H1 (cell line): ENCODE data around the gene CABLES2. TPM values are rescaled to one million over a fixed set of nuclear protein-coding genes. Genes with fewer than 3 reads are reported as not detected.

Source experiments
- CTCF ChIA-PET: fragments of 300-600 bp; sonication (Branson Sonifier 250); formaldehyde crosslinking; loops from one replicate; lab custom pipeline; 2021; ENCODE audit not compliant: partially characterized antibody; lab: Charles Lee
- POLR2A ChIA-PET: fragments of 300-600 bp; sonication (Branson Sonifier 250); formaldehyde crosslinking; loops from one replicate; lab custom pipeline; 2021; ENCODE audit warnings: inconsistent platforms; ENCODE audit not compliant: partially characterized antibody; lab: Charles Lee
- DNase-seq, 2 experiments: peaks; one replicate each; pipeline versions ENCODE4 v3.0.0 to v3.0.0-alpha.2; 2010 to 2022; ENCODE audit warnings: low spot score in 2 of 2, low read depth in 1 of 2, mixed read lengths in 1 of 2
- FAIRE-seq: peaks from 2 replicates; lab custom pipeline; 2011; peaks lifted over from hg19 to GRCh38; lab: Jason Lieb, UNC
- H2AFZ ChIP-seq: 2 replicates; pipeline ENCODE4 v1.8.1; 2012; ENCODE audit warnings: low read length, inconsistent platforms
- H2AK5ac ChIP-seq: 2 replicates; pipeline ENCODE4 v1.6.1; 2013; ENCODE audit warnings: low read depth, low read length
- H2BK120ac ChIP-seq: replicated peaks from 2 replicates; pipeline ENCODE3; 2013; ENCODE audit warnings: low read depth, low read length, inconsistent platforms
- H2BK12ac ChIP-seq: 2 replicates; pipeline ENCODE4 v1.6.1; 2013; ENCODE audit warnings: low read depth, low read length
- H2BK15ac ChIP-seq: 2 replicates; pipeline ENCODE4 v1.6.1; 2013; ENCODE audit warnings: low read length
- H2BK20ac ChIP-seq: 2 replicates; pipeline ENCODE4 v1.6.1; 2013; ENCODE audit warnings: low read length
- H2BK5ac ChIP-seq: 2 replicates; pipeline ENCODE4 v1.6.1; 2013; ENCODE audit warnings: low read depth, low read length
- H3K14ac ChIP-seq: 2 replicates; pipeline ENCODE4 v1.6.1; 2013; ENCODE audit warnings: inconsistent platforms; ENCODE audit not compliant: insufficient read length
- H3K18ac ChIP-seq: 2 replicates; pipeline ENCODE4 v1.6.1; 2013; ENCODE audit warnings: low read length; ENCODE audit errors: extremely low read depth
- H3K23ac ChIP-seq: 2 replicates; pipeline ENCODE4 v1.6.1; 2013; ENCODE audit warnings: inconsistent platforms; ENCODE audit not compliant: insufficient read length
- H3K23me2 ChIP-seq: 2 replicates; pipeline ENCODE4 v1.6.1; 2013; ENCODE audit warnings: low read depth, low read length
- H3K27ac ChIP-seq: 2 replicates; pipeline ENCODE4 v1.6.1; 2011; ENCODE audit warnings: low read depth, low read length, inconsistent platforms
- H3K27me3 ChIP-seq, 4 experiments: replicated peaks in 1 of 4; 1 replicate in 1 of 4; 2 replicates in 3 of 4; pipeline versions ENCODE4 v1.6.1 to v1.8.1; 2011 to 2013; ENCODE audit warnings: low read length in 3 of 4, mild to moderate bottlenecking in 3 of 4, inconsistent platforms in 2 of 4, mixed read lengths in 2 of 4, moderate library complexity in 1 of 4; ENCODE audit not compliant: control insufficient read depth in 3 of 4, insufficient read depth in 3 of 4; ENCODE audit errors: extremely low read depth in 1 of 4
- H3K36me3 ChIP-seq, 4 experiments: 2 replicates each; pipeline versions ENCODE4 v1.6.1 to v1.8.1; 2011 to 2013; ENCODE audit warnings: mild to moderate bottlenecking in 4 of 4, low read length in 3 of 4, moderate library complexity in 2 of 4, control low read depth in 1 of 4, inconsistent platforms in 1 of 4; ENCODE audit not compliant: insufficient read depth in 4 of 4, control insufficient read depth in 2 of 4
- H3K4ac ChIP-seq: replicated peaks from 2 replicates; pipeline ENCODE3; 2013; ENCODE audit warnings: low read length, low read depth, mixed read lengths, inconsistent platforms; ENCODE audit not compliant: insufficient read length
- H3K4me1 ChIP-seq, 4 experiments: replicated peaks in 1 of 4; 1 replicate in 1 of 4; 2 replicates in 3 of 4; pipeline versions ENCODE4 v1.6.1 to v1.8.1; 2011 to 2013; ENCODE audit warnings: low read length in 3 of 4, inconsistent platforms in 2 of 4, mixed read lengths in 1 of 4; ENCODE audit not compliant: insufficient read depth in 4 of 4, control insufficient read depth in 3 of 4
- H3K4me2 ChIP-seq, 2 experiments: 2 replicates each; pipeline versions ENCODE4 v1.6.1 to v1.8.1; 2011 to 2013; ENCODE audit warnings: low read depth in 2 of 2, low read length in 2 of 2, control low read depth in 1 of 2, inconsistent platforms in 1 of 2, mild to moderate bottlenecking in 1 of 2; ENCODE audit not compliant: insufficient read depth in 1 of 2
- H3K4me3 ChIP-seq, 4 experiments: fragments of 200-600, 300-600 bp in 1 of 4; sonication (generic), shearing (Covaris generic), sonication (Bioruptor Twin) in 1 of 4; 2 replicates each; pipeline versions ENCODE4 v1.5.1 to v1.8.1; 2011 to 2016; ENCODE audit warnings: low read length in 4 of 4, low read depth in 3 of 4, control low read depth in 2 of 4, inconsistent platforms in 2 of 4, mild to moderate bottlenecking in 2 of 4, mixed read lengths in 1 of 4, moderate library complexity in 1 of 4; ENCODE audit not compliant: insufficient read depth in 2 of 4; ENCODE audit errors: extremely low read depth in 1 of 4
- H3K56ac ChIP-seq: replicated peaks from 2 replicates; pipeline ENCODE3; 2013; ENCODE audit warnings: low read depth, mild to moderate bottlenecking, mixed read lengths, low read length, inconsistent platforms; ENCODE audit not compliant: insufficient read length
- H3K79me1 ChIP-seq: 2 replicates; pipeline ENCODE4 v1.6.1; 2013; ENCODE audit warnings: low read depth, low read length, control low read depth
- H3K79me2 ChIP-seq, 2 experiments: 2 replicates each; pipeline versions ENCODE4 v1.6.1 to v1.8.1; 2012 to 2013; ENCODE audit warnings: low read length in 2 of 2, mild to moderate bottlenecking in 2 of 2, inconsistent platforms in 1 of 2; ENCODE audit not compliant: insufficient read depth in 2 of 2, control insufficient read depth in 1 of 2
- H3K9ac ChIP-seq, 4 experiments: replicated peaks in 1 of 4; 1 replicate in 1 of 4; 2 replicates in 3 of 4; pipeline versions ENCODE4 v1.6.1 to v1.8.1; 2011 to 2013; ENCODE audit warnings: low read depth in 3 of 4, low read length in 3 of 4, control low read depth in 2 of 4, mild to moderate bottlenecking in 2 of 4, moderate library complexity in 2 of 4, inconsistent platforms in 1 of 4; ENCODE audit errors: extremely low read depth in 1 of 4
- H3K9me3 ChIP-seq, 2 experiments: 2 replicates each; pipeline versions ENCODE4 v1.6.1 to v1.8.1; 2012 to 2013; ENCODE audit warnings: mild to moderate bottlenecking in 2 of 2, moderate library complexity in 2 of 2, control low read depth in 1 of 2, inconsistent platforms in 1 of 2, low read depth in 1 of 2, low read length in 1 of 2, mixed read lengths in 1 of 2; ENCODE audit not compliant: insufficient read depth in 2 of 2
- H4K20me1 ChIP-seq, 2 experiments: replicated peaks in 1 of 2; 2 replicates each; pipeline versions ENCODE3 to v1.8.1; 2011 to 2013; ENCODE audit warnings: inconsistent platforms in 2 of 2, low read length in 2 of 2, mild to moderate bottlenecking in 1 of 2; ENCODE audit not compliant: insufficient read depth in 2 of 2, control insufficient read depth in 1 of 2
- H4K5ac ChIP-seq: 2 replicates; pipeline ENCODE4 v1.6.1; 2013; ENCODE audit warnings: low read length, low read depth, mixed read lengths, inconsistent platforms; ENCODE audit not compliant: insufficient read length
- H4K8ac ChIP-seq: 2 replicates; pipeline ENCODE4 v1.8.0; 2013; ENCODE audit warnings: mild to moderate bottlenecking, moderate library complexity, low read length, inconsistent platforms; ENCODE audit not compliant: insufficient read depth; ENCODE audit errors: extremely low read depth
- H4K91ac ChIP-seq: replicated peaks from 2 replicates; pipeline ENCODE3; 2013; ENCODE audit warnings: low read length, mixed read lengths, inconsistent platforms; ENCODE audit not compliant: insufficient read length
- BACH1 ChIP-seq: IDR thresholded peaks from 2 replicates; pipeline ENCODE4 v1.6.1; 2012; ENCODE audit warnings: low read length, improper control_type of control experiment
- CBX8 ChIP-seq: fragments of 300-800, 300-1000 bp; sonication (generic); IDR thresholded peaks from 2 replicates; pipeline ENCODE4 v1.7.1; 2016; ENCODE audit warnings: low read depth, low read length, borderline replicate concordance
- CEBPB ChIP-seq: IDR thresholded peaks from 2 replicates; pipeline ENCODE4 v1.6.1; 2012; ENCODE audit warnings: low read depth, low read length
- CHD1 ChIP-seq: IDR thresholded peaks from 2 replicates; pipeline ENCODE4 v1.6.1; 2012; ENCODE audit warnings: low read depth, low read length, improper control_type of control experiment
- CREB1 ChIP-seq: IDR thresholded peaks from 2 replicates; pipeline ENCODE4 v1.6.1; 2012; ENCODE audit warnings: inconsistent platforms
- FOSL1 ChIP-seq: IDR thresholded peaks from 2 replicates; pipeline ENCODE4 v1.6.1; 2011; ENCODE audit warnings: mild to moderate bottlenecking, low read depth, low read length, moderate library complexity; ENCODE audit not compliant: insufficient read depth
- GABPA ChIP-seq: IDR thresholded peaks from 2 replicates; pipeline ENCODE4 v1.6.1; 2011; ENCODE audit warnings: mild to moderate bottlenecking, low read length, moderate library complexity, borderline replicate concordance; ENCODE audit not compliant: insufficient read depth
- NRF1 ChIP-seq: IDR thresholded peaks from 2 replicates; pipeline ENCODE4 v1.6.1; 2011; ENCODE audit warnings: mild to moderate bottlenecking, low read depth, low read length, improper control_type of control experiment
- POU5F1 ChIP-seq: IDR thresholded peaks from 2 replicates; pipeline ENCODE4 v1.6.1; 2011; ENCODE audit warnings: low read depth, mild to moderate bottlenecking, low read length, moderate library complexity
- RAD21 ChIP-seq, 2 experiments: IDR thresholded peaks in 1 of 2; conservative IDR thresholded peaks in 1 of 2; 2 replicates each; pipeline ENCODE4 v1.6.1; 2011; ENCODE audit warnings: low read depth in 2 of 2, low read length in 2 of 2, improper control_type of control experiment in 1 of 2, inconsistent platforms in 1 of 2, mild to moderate bottlenecking in 1 of 2, moderate library complexity in 1 of 2
- RFX5 ChIP-seq: IDR thresholded peaks from 2 replicates; pipeline ENCODE4 v1.6.1; 2011; ENCODE audit warnings: low read depth, low read length, improper control_type of control experiment, borderline replicate concordance
- TCF12 ChIP-seq: IDR thresholded peaks from 2 replicates; pipeline ENCODE4 v1.6.1; 2011; ENCODE audit warnings: low read depth, mild to moderate bottlenecking, low read length
- WGBS, 2 experiments: shearing (Covaris generic) in 1 of 2; methylation state at CpG; one replicate each; pipeline versions ENCODE4 v1.1.6 to v1.1.7; 2013 to 2015; ENCODE audit warnings: low lambda C conversion rate in 2 of 2, mixed read lengths in 2 of 2, inconsistent platforms in 1 of 2, low coverage in 1 of 2, missing lambda C conversion rate in 1 of 2; ENCODE audit not compliant: insufficient replicate concordance in 2 of 2, insufficient coverage in 1 of 2, insufficient read length in 1 of 2; ENCODE audit errors: extremely low coverage in 1 of 2, missing lambda C conversion rate in 1 of 2; 5-methylcytosine and 5-hydroxymethylcytosine counted together
- polyA plus RNA-seq, 7 experiments: library from polyadenylated mRNA; depleted of rRNA in 3 of 7; stranded (reverse) in 5 of 7; unstranded in 2 of 7; fragments of >200 nt in 5 of 7; fragments of 200-250 nt in 2 of 7; gene quantifications; 1 replicate in 5 of 7; 2 replicates in 1 of 7; 4 replicates in 1 of 7; pipeline versions ENCODE4 v1.2.1 to v1.2.3, GENCODE V29; 2011 to 2013; ENCODE audit warnings: missing spikeins in 2 of 7, mixed read lengths in 2 of 7
- total RNA-seq: library from RNA; stranded (reverse); fragmentation: NEBNext Ultra II Directional; extraction: Animal tissue kit (Norgen Biotek cat#: 25700); gene quantifications from 2 replicates; pipeline ENCODE4 v1.2.1, GENCODE V29; 2021

Gene CABLES2
- total and polyA plus RNA-seq, 2 of the 8 experiments (the other 6 are each of a cell fraction or from before 2014, with no cell fraction given), result 8.0 to 8.8 TPM

DNA sequence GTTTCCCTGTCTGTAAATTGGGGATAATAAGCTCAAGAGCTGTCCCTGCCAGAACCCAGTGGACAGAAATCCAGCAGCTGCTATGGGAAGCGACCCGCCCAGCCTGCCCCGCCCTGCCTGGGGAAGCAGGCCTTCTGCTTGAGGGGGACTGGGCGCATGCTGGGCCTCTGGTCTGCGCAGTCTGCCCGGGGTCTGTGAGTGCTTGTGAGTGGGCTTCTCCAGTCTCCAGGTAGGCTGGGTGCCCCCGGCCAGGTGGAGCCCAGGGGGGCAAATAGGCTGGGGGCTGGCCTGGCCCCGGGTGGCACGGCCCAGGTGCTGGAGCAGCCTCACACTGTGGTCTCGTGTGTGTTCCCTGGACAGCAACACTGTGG lies 20.9 kb upstream of the CABLES2 start:
- Histone ChIP-seq H3K4me2 (peak overlapping the region in 1 of 2 experiments; percentile 46; a peak in 1 of 4 replicates), H3K56ac (no peak overlapping the region), H3K27me3 (no peaks in the 10 kb centered on the region; a peak in 1 of 7 replicates), H3K27ac (no peak overlapping the region), H3K9ac (no peak overlapping the region), H3K4me3 (no peak overlapping the region), H3K9me3 (no peaks in the 10 kb centered on the region), H2BK5ac (peak overlapping the region; percentile 60; the same call in 1 of the 2 replicates), H3K14ac (no peak overlapping the region), H3K79me2 (no peaks in the 10 kb centered on the region), H3K4me1 (peaks cover 0 to 43% (median 31%) of the 10 kb centered on the region in 4 experiments; a peak in 6 of 7 replicates), H2AK5ac (no peak overlapping the region; the same call in 1 of the 2 replicates), H4K8ac (peak overlapping the region; percentile 28; the same call in 1 of the 2 replicates), H3K18ac (peak overlapping the region; percentile 79), H4K91ac (peak overlapping the region; percentile 76), H3K23ac (no peak overlapping the region), H2BK120ac (no peak overlapping the region), H3K36me3 (no peaks in the 10 kb centered on the region), H2BK12ac (peak overlapping the region; percentile 98; the same call in 1 of the 2 replicates), H4K20me1 (no peaks in the 10 kb centered on the region), H3K23me2 (peaks cover 3% of the 10 kb centered on the region), H2AFZ (no peak overlapping the region), H2BK20ac (peak overlapping the region; percentile 87; the same call in 1 of the 2 replicates), H3K79me1 (no peaks in the 10 kb centered on the region), H4K5ac (no peak overlapping the region), H3K4ac (no peak overlapping the region), H2BK15ac (peak overlapping the region; percentile 75; the same call in 1 of the 2 replicates)
- no peak for DNase-seq
- CTCF ChIA-PET, result interaction anchor here (0.7 to 10.8 kb wide), 10 partner anchors 10 to 189 kb away, joined by 3 to 104 read pairs (median 4); no protein-coding TSS in a partner anchor
- no peak for FAIRE-seq
- WGBS, 2 experiments, result 83% methylated on average over 10 of the region's 10 CpGs; no CpG with 5 or more reads in 1 of the 2 experiments
- POLR2A ChIA-PET, result interaction anchor here (1.4 to 1.9 kb wide), 2 partner anchors 12 to 18 kb away, joined by 6 to 7 read pairs; no protein-coding TSS in a partner anchor
- TF ChIP-seq BACH1, result no peak
- TF ChIP-seq TCF12, result no peak
- no peak for TF ChIP-seq FOSL1
- no peak for TF ChIP-seq CHD1
- TF ChIP-seq NRF1, result no peak
- no peak for TF ChIP-seq RAD21 (IDR thresholded peaks at IDR 0.05 in 1 of 2, conservative IDR thresholded peaks at IDR 0.05 in 1 of 2; ENCODE audit: low read depth in 2 of 2, low read length in 2 of 2)
- no peak for TF ChIP-seq RFX5
- TF ChIP-seq POU5F1, result no peak
- TF ChIP-seq CEBPB, result no peak
- TF ChIP-seq CBX8, result no peak
- no peak for TF ChIP-seq CREB1
- no peak for TF ChIP-seq GABPA
